Upper lobe of right lung (tissue), 1 donor: ENCODE measurements around the gene ZBTB46. TPM values are rescaled to one million over a fixed set of nuclear protein-coding genes. Genes with fewer than 3 reads are reported as not detected.

ENCODE experiments used
- ATAC-seq: fragments of 200-7000 bp; cut with Tn5 transposase; one replicate; pipeline ENCODE4 v1.9.1; 2020; ENCODE audit warnings: mild to moderate bottlenecking, moderate library complexity
- DNase-seq: peaks from one replicate; pipeline ENCODE4 v3.0.0-alpha.2; 2020
- H3K27ac ChIP-seq: fragments of 200-600 bp; one replicate; pipeline ENCODE4 v1.8.0; 2022
- H3K27me3 ChIP-seq: fragments of 200-600 bp; one replicate; pipeline ENCODE4 v1.8.0; 2022; ENCODE audit warnings: mild to moderate bottlenecking
- H3K36me3 ChIP-seq: fragments of 200-600 bp; one replicate; pipeline ENCODE4 v1.8.0; 2022
- H3K4me1 ChIP-seq: fragments of 200-600 bp; one replicate; pipeline ENCODE4 v1.8.0; 2022
- H3K4me3 ChIP-seq: fragments of 200-600 bp; one replicate; pipeline ENCODE4 v1.8.0; 2022; ENCODE audit warnings: mild to moderate bottlenecking
- H3K9me3 ChIP-seq: fragments of 200-600 bp; one replicate; pipeline ENCODE4 v1.8.0; 2022
- intact Hi-C: fragments of 100-400 bp; cut with DNase I; formaldehyde crosslinking; loops from one replicate; pipeline ENCODE4 v1.11.0; 2022
- total RNA-seq: library from RNA; stranded (reverse); fragmentation: NEBNext Ultra II Directional; extraction: Animal tissue kit (Norgen Biotek cat#: 25700); gene quantifications from one replicate; pipeline ENCODE4 v1.2.1, GENCODE V29; 2021
- TF ChIP-seq, protein P1 (sequence below): fragments of 200-600 bp; IDR thresholded peaks from one replicate; pipeline ENCODE4 v1.8.0; 2022; ENCODE audit warnings: antibody characterized with exemption
- donor health status: DM: no; HTN: yes; CAD: no; lungs with severe emphysema.

The ZBTB46 gene
- total RNA-seq, 1 donor from 2014 or later = 19.7 TPM

DNA sequence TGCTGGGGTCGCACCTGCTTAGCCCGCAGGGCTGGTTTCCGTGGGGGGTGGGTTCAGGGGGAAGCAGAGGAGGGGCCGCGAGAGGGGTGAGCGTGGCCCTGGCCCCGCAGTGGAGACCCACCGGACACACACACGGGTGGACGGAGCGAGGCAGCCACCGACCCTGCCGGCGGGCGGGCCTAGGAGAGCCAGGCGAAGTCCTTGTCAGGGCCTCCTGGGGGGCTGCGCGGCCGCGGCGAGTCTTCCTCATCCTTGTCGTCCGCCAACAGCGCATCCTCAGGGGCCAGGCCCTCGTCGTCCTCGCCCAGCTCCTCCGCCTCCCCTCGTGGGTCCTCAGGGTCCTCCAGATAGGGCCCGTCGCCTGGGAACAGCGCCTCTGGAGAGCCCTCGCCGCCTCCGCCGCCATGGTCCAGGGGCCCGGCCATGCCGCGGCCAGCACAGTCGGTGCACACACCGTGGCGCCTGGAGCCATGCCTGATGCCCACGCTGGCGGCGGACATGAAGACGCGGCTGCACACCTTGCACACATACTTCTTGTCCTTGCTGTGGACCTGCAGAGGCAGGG, 84.2 kb downstream of the ZBTB46 start:
- TF ChIP-seq, protein P1, sequence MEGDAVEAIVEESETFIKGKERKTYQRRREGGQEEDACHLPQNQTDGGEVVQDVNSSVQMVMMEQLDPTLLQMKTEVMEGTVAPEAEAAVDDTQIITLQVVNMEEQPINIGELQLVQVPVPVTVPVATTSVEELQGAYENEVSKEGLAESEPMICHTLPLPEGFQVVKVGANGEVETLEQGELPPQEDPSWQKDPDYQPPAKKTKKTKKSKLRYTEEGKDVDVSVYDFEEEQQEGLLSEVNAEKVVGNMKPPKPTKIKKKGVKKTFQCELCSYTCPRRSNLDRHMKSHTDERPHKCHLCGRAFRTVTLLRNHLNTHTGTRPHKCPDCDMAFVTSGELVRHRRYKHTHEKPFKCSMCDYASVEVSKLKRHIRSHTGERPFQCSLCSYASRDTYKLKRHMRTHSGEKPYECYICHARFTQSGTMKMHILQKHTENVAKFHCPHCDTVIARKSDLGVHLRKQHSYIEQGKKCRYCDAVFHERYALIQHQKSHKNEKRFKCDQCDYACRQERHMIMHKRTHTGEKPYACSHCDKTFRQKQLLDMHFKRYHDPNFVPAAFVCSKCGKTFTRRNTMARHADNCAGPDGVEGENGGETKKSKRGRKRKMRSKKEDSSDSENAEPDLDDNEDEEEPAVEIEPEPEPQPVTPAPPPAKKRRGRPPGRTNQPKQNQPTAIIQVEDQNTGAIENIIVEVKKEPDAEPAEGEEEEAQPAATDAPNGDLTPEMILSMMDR = no peak
- peak; percentile 65 for DNase-seq
- no peak overlapping the region for H3K27ac ChIP-seq
- no peak for ATAC-seq
- H3K27me3 ChIP-seq = no peaks in the 10 kb centered on the region
- H3K9me3 ChIP-seq = no peaks in the 10 kb centered on the region
- intact Hi-C loops = no loop called here
- H3K4me1 ChIP-seq = peaks cover under 1% of the 10 kb centered on the region
- no peak overlapping the region for H3K4me3 ChIP-seq
- H3K36me3 ChIP-seq = peaks cover 22% of the 10 kb centered on the region

DNA sequence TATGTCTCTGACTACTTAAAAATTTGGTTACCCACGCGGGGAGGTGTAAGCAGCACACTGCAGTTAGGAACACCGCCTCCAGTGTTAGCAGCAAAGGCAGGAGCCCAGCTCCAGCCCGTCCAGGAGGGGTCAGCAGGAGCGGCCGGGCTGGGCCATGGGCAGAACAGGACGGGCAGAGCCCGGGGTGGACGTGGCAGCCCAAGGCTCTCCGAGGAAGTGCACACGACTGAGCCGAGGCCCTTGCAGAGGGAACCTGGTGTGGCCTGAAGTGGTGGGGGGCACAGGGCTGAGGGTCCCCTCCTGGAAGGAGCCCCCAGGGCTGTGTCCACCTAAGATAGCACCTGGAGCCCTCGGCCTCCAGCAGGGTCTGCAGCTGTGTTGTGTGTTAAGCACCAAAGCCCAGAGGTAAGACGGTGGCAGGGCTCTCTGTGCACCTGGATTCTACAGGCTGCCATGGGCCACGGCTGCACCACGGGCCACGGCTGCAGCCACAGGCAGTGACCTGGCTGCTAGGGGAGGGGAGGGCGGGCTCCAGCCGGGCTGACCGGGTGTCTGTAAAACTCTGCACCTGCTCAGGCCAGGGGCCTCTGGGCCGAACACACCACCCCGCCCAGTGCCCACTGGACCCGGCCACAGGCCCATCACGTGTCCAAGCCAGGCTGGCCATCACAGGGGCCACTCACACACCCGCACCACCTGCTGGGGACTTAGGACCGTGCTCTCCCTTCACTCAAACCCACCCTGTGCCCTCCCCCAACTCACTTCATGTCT, 84.9 kb downstream of the ZBTB46 start:
- no peaks in the 10 kb centered on the region for H3K9me3 ChIP-seq
- TF ChIP-seq, protein P1 = no peak

DNA sequence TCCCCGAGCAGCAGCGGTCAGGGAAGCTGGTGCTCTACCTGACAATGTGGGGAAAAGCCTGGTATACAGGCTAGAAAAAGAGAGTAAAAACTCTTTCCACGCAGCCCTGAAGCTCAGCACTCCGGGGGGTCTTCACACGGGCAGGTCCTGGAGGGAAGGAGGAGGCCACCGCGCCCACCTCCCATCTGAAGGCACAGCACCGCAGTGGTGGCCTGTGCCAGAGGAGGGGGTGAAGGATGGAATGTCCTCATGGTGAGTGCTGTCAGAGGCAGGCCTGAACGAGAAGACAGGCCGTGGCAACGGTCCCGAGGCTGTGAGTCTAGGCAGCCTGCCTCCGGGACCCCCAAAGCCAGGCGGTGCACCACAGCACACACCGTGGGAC, 85.6 kb downstream of the ZBTB46 start:
- Histone ChIP-seq H3K4me3 (no peak overlapping the region), H3K27me3 (no peaks in the 10 kb centered on the region), H3K4me1 (peaks cover 11% of the 10 kb centered on the region), H3K36me3 (peaks cover 26% of the 10 kb centered on the region), H3K9me3 (no peaks in the 10 kb centered on the region), H3K27ac (no peak overlapping the region)
- ATAC-seq (no peak), DNase-seq (no peak)
- TF ChIP-seq, protein P1 = no peak
- intact Hi-C loops = no loop called here

More for the DNA sequence above, 84.9 kb downstream of the ZBTB46 start:
- Histone ChIP-seq H3K4me1 (peaks cover 7% of the 10 kb centered on the region), H3K4me3 (no peak overlapping the region), H3K27ac (no peak overlapping the region), H3K27me3 (no peaks in the 10 kb centered on the region), H3K36me3 (peaks cover 26% of the 10 kb centered on the region)
- peak; percentile 54 for DNase-seq
- intact Hi-C loops = no loop called here
- no peak for ATAC-seq

DNA sequence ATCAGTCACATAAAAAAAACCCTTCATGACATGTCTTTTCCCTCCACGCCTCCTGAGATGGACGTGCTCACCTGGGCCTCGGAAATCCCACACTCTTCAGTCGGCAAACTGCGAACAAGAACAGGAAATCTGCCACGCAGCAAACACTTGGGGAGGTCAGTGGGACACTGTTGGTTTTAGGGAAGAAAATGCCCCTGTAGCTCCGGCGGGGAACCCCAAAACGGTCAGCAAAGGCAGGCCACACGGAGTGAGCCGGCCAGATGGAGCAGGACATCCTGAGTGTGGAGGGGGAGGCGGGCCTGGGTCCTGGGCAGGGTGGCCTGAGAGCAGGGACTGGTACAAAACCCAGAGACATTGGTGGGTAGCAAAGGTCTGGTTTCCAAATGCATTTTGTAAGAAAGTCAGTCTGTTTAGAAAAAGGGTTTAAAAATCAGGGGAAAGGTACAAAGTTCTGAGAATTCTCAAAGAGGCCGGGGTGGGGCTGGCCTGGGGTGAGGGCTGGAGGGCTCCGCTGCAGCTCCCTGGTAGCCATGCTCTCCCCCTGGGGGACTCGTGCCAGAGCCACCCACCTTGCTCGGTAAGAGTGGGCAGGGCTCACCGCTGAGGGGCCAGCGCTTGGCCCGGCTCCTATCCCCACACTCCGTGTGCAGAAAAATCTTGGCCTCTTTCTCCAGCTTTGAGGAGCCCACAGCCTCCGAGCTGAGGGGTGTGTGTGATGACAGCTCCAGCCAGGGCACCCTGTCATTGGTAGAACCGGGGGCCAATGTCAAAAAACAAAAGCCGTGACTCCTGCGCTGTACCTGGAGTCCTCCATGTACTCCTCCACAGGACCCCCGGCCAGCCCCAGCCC, 86.3 kb downstream of the ZBTB46 start:
- no peak overlapping the region for H3K27ac ChIP-seq
- peak; percentile 46 for DNase-seq
- peaks cover 26% of the 10 kb centered on the region for H3K36me3 ChIP-seq
- no peak overlapping the region for H3K4me3 ChIP-seq
- intact Hi-C loops = no loop called here
- H3K27me3 ChIP-seq = no peaks in the 10 kb centered on the region
- no peaks in the 10 kb centered on the region for H3K9me3 ChIP-seq
- no peak for ATAC-seq
- TF ChIP-seq, protein P1 = no peak
- peaks cover 11% of the 10 kb centered on the region for H3K4me1 ChIP-seq

DNA sequence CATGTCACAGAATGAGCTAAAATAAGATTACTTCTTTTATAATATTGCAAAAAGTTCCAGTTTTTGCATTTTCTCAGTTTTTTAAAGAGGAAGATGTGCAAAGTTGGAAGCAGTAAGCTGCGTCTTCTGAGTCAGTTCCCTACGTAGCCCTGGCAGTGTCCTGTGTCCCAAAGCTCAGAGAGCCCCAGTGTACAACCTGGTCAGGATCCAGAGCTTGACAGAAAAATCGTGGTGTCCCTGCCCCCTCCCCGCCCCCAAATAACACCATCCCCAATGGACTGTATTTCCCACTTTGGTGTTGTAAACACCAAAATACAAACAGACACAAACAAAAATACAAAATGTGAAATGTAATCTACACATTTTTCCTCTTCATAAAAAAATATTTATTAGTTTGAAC, 86.9 kb downstream of the ZBTB46 start:
- intact Hi-C loops = no loop called here
- Histone ChIP-seq H3K27ac (no peak overlapping the region), H3K4me3 (no peak overlapping the region), H3K9me3 (no peaks in the 10 kb centered on the region), H3K4me1 (peaks cover 12% of the 10 kb centered on the region), H3K36me3 (peaks cover 26% of the 10 kb centered on the region), H3K27me3 (no peaks in the 10 kb centered on the region)
- TF ChIP-seq, protein P1 = no peak
- DNase-seq = no peak
- ATAC-seq = no peak
